ENCODE results near the gene SYTL3.

- TF ChIP-seq, protein P1, sequence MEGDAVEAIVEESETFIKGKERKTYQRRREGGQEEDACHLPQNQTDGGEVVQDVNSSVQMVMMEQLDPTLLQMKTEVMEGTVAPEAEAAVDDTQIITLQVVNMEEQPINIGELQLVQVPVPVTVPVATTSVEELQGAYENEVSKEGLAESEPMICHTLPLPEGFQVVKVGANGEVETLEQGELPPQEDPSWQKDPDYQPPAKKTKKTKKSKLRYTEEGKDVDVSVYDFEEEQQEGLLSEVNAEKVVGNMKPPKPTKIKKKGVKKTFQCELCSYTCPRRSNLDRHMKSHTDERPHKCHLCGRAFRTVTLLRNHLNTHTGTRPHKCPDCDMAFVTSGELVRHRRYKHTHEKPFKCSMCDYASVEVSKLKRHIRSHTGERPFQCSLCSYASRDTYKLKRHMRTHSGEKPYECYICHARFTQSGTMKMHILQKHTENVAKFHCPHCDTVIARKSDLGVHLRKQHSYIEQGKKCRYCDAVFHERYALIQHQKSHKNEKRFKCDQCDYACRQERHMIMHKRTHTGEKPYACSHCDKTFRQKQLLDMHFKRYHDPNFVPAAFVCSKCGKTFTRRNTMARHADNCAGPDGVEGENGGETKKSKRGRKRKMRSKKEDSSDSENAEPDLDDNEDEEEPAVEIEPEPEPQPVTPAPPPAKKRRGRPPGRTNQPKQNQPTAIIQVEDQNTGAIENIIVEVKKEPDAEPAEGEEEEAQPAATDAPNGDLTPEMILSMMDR (IDR thresholded peaks at IDR 0.05): no peak
- TF ChIP-seq POLR2A (IDR thresholded peaks at IDR 0.05): no peak
Measured at GRCh38 chr6:158722176-158722729, 72.4 kb downstream of the SYTL3 start.

Measured in body of pancreas (tissue), 4 donors.